Caco-2 (cell line): ENCODE results near the gene HMMR. TPM values are rescaled to one million over a fixed set of nuclear protein-coding genes. Genes with fewer than 3 reads are reported as not detected.

Source experiments
- BruUV-seq: library from RNA; stranded (reverse); fragments of 400-500 nt; replicated peaks from 2 replicates; lab custom pipeline; 2021; lab: Mats Ljungman, UMichigan
- CTCF ChIA-PET: fragments of 300-600 bp; sonication (Branson Sonifier 250); formaldehyde crosslinking; loops from one replicate; lab custom pipeline; 2022; ENCODE audit warnings: antibody characterized with exemption; lab: Charles Lee
- POLR2A ChIA-PET: fragments of 300-600 bp; sonication (Branson Sonifier 250); formaldehyde crosslinking; loops from one replicate; lab custom pipeline; 2022; ENCODE audit warnings: antibody characterized with exemption; lab: Charles Lee
- DNase-seq, 2 experiments: peaks; one replicate each; pipeline versions ENCODE4 v3.0.0 to v3.0.0-alpha.2; 2020 to 2022
- H3K27me3 ChIP-seq: replicated peaks from 2 replicates; pipeline ENCODE4 v1.6.0; 2011; ENCODE audit warnings: low read length; ENCODE audit not compliant: control insufficient read depth, insufficient read depth
- H3K36me3 ChIP-seq: 2 replicates; pipeline ENCODE4 v1.5.1; 2011; ENCODE audit warnings: low read length; ENCODE audit not compliant: control insufficient read depth, insufficient read depth
- H3K4me1 ChIP-seq: fragments of 250-450 bp; sonication (Bioruptor Pico); 2 replicates; pipeline ENCODE4 v1.5.1; 2020; ENCODE audit warnings: mild to moderate bottlenecking
- H3K4me3 ChIP-seq: 2 replicates; pipeline ENCODE4 v1.5.1; 2011; ENCODE audit warnings: low read depth, mild to moderate bottlenecking, control low read depth, low read length
- H3K9me3 ChIP-seq: fragments of 250-450 bp; sonication (Bioruptor Pico); 2 replicates; pipeline ENCODE4 v1.5.1; 2020; ENCODE audit warnings: mild to moderate bottlenecking, moderate library complexity
- H3K27ac Mint-ChIP-seq: one replicate; pipeline ENCODE4 v1.8.0; 2022; ENCODE audit warnings: mixed read lengths; ENCODE audit not compliant: unreplicated experiment
- H3K27me3 Mint-ChIP-seq: one replicate; pipeline ENCODE4 v1.8.0; 2022; ENCODE audit warnings: mixed read lengths; ENCODE audit not compliant: insufficient read depth, unreplicated experiment
- H3K36me3 Mint-ChIP-seq: one replicate; pipeline ENCODE4 v1.8.0; 2022; ENCODE audit warnings: mild to moderate bottlenecking, mixed read lengths; ENCODE audit not compliant: insufficient read depth, unreplicated experiment
- H3K4me1 Mint-ChIP-seq: one replicate; pipeline ENCODE4 v1.8.0; 2022; ENCODE audit warnings: low read depth, mixed read lengths; ENCODE audit not compliant: unreplicated experiment
- H3K4me3 Mint-ChIP-seq: one replicate; pipeline ENCODE4 v1.8.0; 2022; ENCODE audit warnings: mild to moderate bottlenecking, moderate library complexity, mixed read lengths; ENCODE audit not compliant: unreplicated experiment
- H3K9me3 Mint-ChIP-seq: one replicate; pipeline ENCODE4 v1.8.0; 2022; ENCODE audit warnings: mixed read lengths; ENCODE audit not compliant: unreplicated experiment
- CTCF ChIP-seq, 2 experiments: fragments of 200-600 bp in 1 of 2; IDR thresholded peaks; 1 replicate in 1 of 2; 2 replicates in 1 of 2; pipeline versions ENCODE4 v1.5.1 to v1.8.0; 2011 to 2022; ENCODE audit warnings: antibody characterized with exemption in 1 of 2, control low read depth in 1 of 2, inconsistent platforms in 1 of 2, low read depth in 1 of 2, low read length in 1 of 2, mild to moderate bottlenecking in 1 of 2, moderate library complexity in 1 of 2; ENCODE audit not compliant: insufficient read depth in 1 of 2, severe bottlenecking in 1 of 2, unreplicated experiment in 1 of 2
- intact Hi-C: fragments of 100-400 bp; cut with micrococcal nuclease; formaldehyde crosslinking; loops from one replicate; pipeline ENCODE4 v1.10.0; 2022; ENCODE audit not compliant: unreplicated experiment
- total RNA-seq: library from RNA; stranded (reverse); gene quantifications from 2 replicates; pipeline ENCODE4 v1.2.3, GENCODE V29; 2022

Gene HMMR
- total RNA-seq, 1 experiment from 2014 or later: 64.2 TPM

GRCh38 chr5:163489745-163490075 is 29.3 kb downstream of the HMMR start:
- no peaks in the 10 kb centered on the region for H3K4me1 ChIP-seq
- Mint-ChIP-seq H3K36me3 (peaks cover 68% of the 10 kb centered on the region), H3K27ac (no peak overlapping the region), H3K4me3 (no peak overlapping the region), H3K27me3 (no peaks in the 10 kb centered on the region), H3K4me1 (no peaks in the 10 kb centered on the region), H3K9me3 (peaks cover 6% of the 10 kb centered on the region)
- no peak for DNase-seq
- no TSS peak for BruUV-seq
- H3K9me3 ChIP-seq: no peaks in the 10 kb centered on the region; the same call in 1 of the 2 replicates
- intact Hi-C loops: loop anchor here (1.0 kb wide), 1 partner anchor 14 kb away; no protein-coding TSS in a partner anchor
- ChIA-PET CTCF (no interaction called here), POLR2A (interaction anchor here (0.6 kb wide), 1 partner anchor 10 kb away, joined by 3 read pairs; no protein-coding TSS in a partner anchor)
- H3K27me3 ChIP-seq: no peaks in the 10 kb centered on the region
- peaks cover 2% of the 10 kb centered on the region; the same call in 1 of the 2 replicates for H3K36me3 ChIP-seq
- H3K4me3 ChIP-seq: no peak overlapping the region
- no peak for TF ChIP-seq CTCF (IDR thresholded peaks at IDR 0.05; ENCODE audit: insufficient read depth in 1 of 2, low read depth in 1 of 2, low read length in 1 of 2, severe bottlenecking in 1 of 2, unreplicated experiment in 1 of 2)

DNA sequence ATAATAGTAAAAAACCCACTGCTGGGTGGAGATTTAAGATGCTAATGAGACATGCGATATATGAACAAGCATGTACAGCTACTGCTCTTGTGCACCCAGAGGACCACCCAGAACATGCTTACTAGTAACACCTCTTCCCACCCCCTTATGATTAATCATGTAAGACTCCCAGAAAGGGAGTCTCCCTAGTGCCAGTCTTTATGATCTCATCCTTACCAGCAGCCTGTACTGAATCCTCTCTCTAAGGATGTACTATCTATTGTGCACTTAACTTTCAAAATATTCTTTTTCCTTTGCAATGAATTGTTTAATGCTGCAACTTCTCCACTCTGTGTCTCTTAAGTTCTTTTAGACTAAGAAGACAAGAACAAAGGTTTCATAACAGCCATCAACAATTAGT is 35.9 kb downstream of the HMMR start:
- Mint-ChIP-seq H3K4me3 (no peak overlapping the region), H3K4me1 (no peaks in the 10 kb centered on the region), H3K9me3 (no peaks in the 10 kb centered on the region), H3K36me3 (peaks cover 16% of the 10 kb centered on the region), H3K27me3 (no peaks in the 10 kb centered on the region), H3K27ac (no peak overlapping the region)
- Histone ChIP-seq H3K4me3 (no peak overlapping the region), H3K9me3 (no peaks in the 10 kb centered on the region), H3K27me3 (no peaks in the 10 kb centered on the region), H3K4me1 (no peaks in the 10 kb centered on the region), H3K36me3 (no peaks in the 10 kb centered on the region; the same call in 1 of the 2 replicates)
- POLR2A ChIA-PET: no interaction called here
- no peak for TF ChIP-seq CTCF (IDR thresholded peaks at IDR 0.05; ENCODE audit: insufficient read depth in 1 of 2, low read depth in 1 of 2, low read length in 1 of 2, severe bottlenecking in 1 of 2, unreplicated experiment in 1 of 2)
- intact Hi-C loops: no loop called here
- CTCF ChIA-PET: no interaction called here
- DNase-seq: no peak
- no TSS peak for BruUV-seq

DNA sequence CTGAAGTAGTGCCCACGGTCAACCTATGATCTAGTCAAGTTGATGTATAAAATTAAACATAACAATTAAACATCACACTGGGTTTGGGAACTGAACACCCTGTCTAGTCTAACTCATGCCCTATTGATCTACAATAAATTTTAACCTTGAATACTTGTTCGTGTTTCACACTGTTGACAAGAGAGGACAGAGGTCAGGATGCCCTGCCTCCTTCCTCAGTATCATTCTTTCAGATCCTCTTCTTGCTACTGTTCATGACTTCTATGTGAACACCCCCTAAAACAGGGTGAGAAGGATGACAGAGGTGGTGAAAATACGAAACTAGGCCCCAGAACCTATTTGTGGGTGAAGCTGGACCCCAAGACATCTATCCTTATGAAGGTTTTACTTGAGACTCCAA is 36.9 kb downstream of the HMMR start:
- intact Hi-C loops: no loop called here
- Histone ChIP-seq H3K4me3 (no peak overlapping the region), H3K4me1 (no peaks in the 10 kb centered on the region), H3K36me3 (no peaks in the 10 kb centered on the region; the same call in 1 of the 2 replicates), H3K9me3 (no peaks in the 10 kb centered on the region), H3K27me3 (no peaks in the 10 kb centered on the region)
- ChIA-PET CTCF (no interaction called here), POLR2A (no interaction called here)
- H3K4me3 Mint-ChIP-seq: no peak overlapping the region
- H3K36me3 Mint-ChIP-seq: peaks cover 7% of the 10 kb centered on the region
- H3K27me3 Mint-ChIP-seq: no peaks in the 10 kb centered on the region
- no peaks in the 10 kb centered on the region for H3K9me3 Mint-ChIP-seq
- TF ChIP-seq CTCF (IDR thresholded peaks at IDR 0.05; ENCODE audit: insufficient read depth in 1 of 2, low read depth in 1 of 2, low read length in 1 of 2, severe bottlenecking in 1 of 2, unreplicated experiment in 1 of 2): no peak
- no peak for DNase-seq
- no peaks in the 10 kb centered on the region for H3K4me1 Mint-ChIP-seq
- no peak overlapping the region for H3K27ac Mint-ChIP-seq
- BruUV-seq: no TSS peak
